OCI-LY7 (cell line): Measurements from ENCODE around the gene POGLUT3. TPM values are rescaled to one million over a fixed set of nuclear protein-coding genes. Genes with fewer than 3 reads are reported as not detected.

Experiments used
- BruUV-seq: library from RNA; stranded (reverse); fragments of 400-500 nt; replicated peaks from 2 replicates; lab custom pipeline; 2021; lab: Mats Ljungman, UMichigan
- CTCF ChIA-PET: fragments of 300-600 bp; sonication (Branson Sonifier 250); formaldehyde crosslinking; loops from one replicate; lab custom pipeline; 2022; ENCODE audit warnings: antibody characterized with exemption; ENCODE audit not compliant: unreplicated experiment; lab: Charles Lee
- POLR2A ChIA-PET: fragments of 300-600 bp; sonication (Branson Sonifier 250); formaldehyde crosslinking; loops from one replicate; lab custom pipeline; 2022; ENCODE audit warnings: antibody characterized with exemption; lab: Charles Lee
- DNase-seq: peaks from one replicate; pipeline ENCODE4 v3.0.0-alpha.2; 2015; ENCODE audit warnings: low spot score
- H2AFZ ChIP-seq: fragments of 200-600 bp; sonication (generic), shearing (Covaris generic); 2 replicates; pipeline ENCODE4 v1.6.1; 2014; ENCODE audit warnings: mild to moderate bottlenecking, antibody characterized with exemption, low read length, moderate library complexity
- H3K27ac ChIP-seq: fragments of 200-600 bp; sonication (generic); 2 replicates; pipeline ENCODE4 v1.5.1; 2014; ENCODE audit warnings: mixed run types, low read depth, mild to moderate bottlenecking, moderate library complexity, low read length, inconsistent platforms; ENCODE audit not compliant: poor library complexity, severe bottlenecking
- H3K36me3 ChIP-seq: fragments of 200-600 bp; sonication (generic); 2 replicates; pipeline ENCODE4 v1.6.1; 2014; ENCODE audit warnings: mild to moderate bottlenecking, antibody characterized with exemption, low read length, moderate library complexity, mixed read lengths; ENCODE audit not compliant: insufficient read depth
- H3K4me1 ChIP-seq: fragments of 200-600 bp; sonication (generic); 2 replicates; pipeline ENCODE4 v1.5.1; 2014; ENCODE audit warnings: mild to moderate bottlenecking, low read length; ENCODE audit not compliant: insufficient read depth, poor library complexity, severe bottlenecking
- H3K4me2 ChIP-seq: fragments of 200-600 bp; sonication (generic); 2 replicates; pipeline ENCODE4 v1.6.1; 2014; ENCODE audit warnings: mild to moderate bottlenecking, low read length
- H3K4me3 ChIP-seq: fragments of 200-600 bp; sonication (generic); 2 replicates; pipeline ENCODE4 v1.5.1; 2014; ENCODE audit warnings: mild to moderate bottlenecking, low read depth, low read length; ENCODE audit not compliant: poor library complexity, severe bottlenecking
- H3K79me2 ChIP-seq: fragments of 200-600 bp; sonication (generic); 2 replicates; pipeline ENCODE4 v1.6.1; 2016; ENCODE audit warnings: low read depth, mild to moderate bottlenecking, low read length, moderate library complexity, mixed read lengths; ENCODE audit not compliant: insufficient read depth
- H3K9me2 ChIP-seq: fragments of 200-600 bp; sonication (generic); 2 replicates; pipeline ENCODE4 v1.6.1; 2016; ENCODE audit warnings: mild to moderate bottlenecking, low read length, mixed read lengths; ENCODE audit not compliant: insufficient read depth
- H3K9me3 ChIP-seq: fragments of 200-600 bp; sonication (generic); 2 replicates; pipeline ENCODE4 v1.6.1; 2014; ENCODE audit warnings: mild to moderate bottlenecking, mixed run types, low read length, mixed read lengths
- H4K20me1 ChIP-seq: fragments of 200-600 bp; sonication (generic); 2 replicates; pipeline ENCODE4 v1.6.1; 2014; ENCODE audit warnings: mild to moderate bottlenecking, antibody characterized with exemption, low read length, moderate library complexity, mixed read lengths; ENCODE audit not compliant: insufficient read depth
- CTCF ChIP-seq: fragments of 200-600 bp; sonication (generic); conservative IDR thresholded peaks from 2 replicates; pipeline ENCODE4 v1.5.1; 2014; ENCODE audit warnings: mild to moderate bottlenecking, antibody characterized with exemption, low read length, moderate library complexity, mixed read lengths
- EZH2phosphoT487 ChIP-seq: fragments of 200-600 bp; sonication (generic); IDR thresholded peaks from 2 replicates; pipeline ENCODE4 v1.6.1; 2018; ENCODE audit warnings: low read depth, borderline replicate concordance, mild to moderate bottlenecking, mixed run types, antibody characterized with exemption, low read length, moderate library complexity, mixed read lengths
- intact Hi-C: fragments of 100-400 bp; cut with micrococcal nuclease; formaldehyde crosslinking; loops from one replicate; pipeline ENCODE4 v1.10.0; 2022; ENCODE audit not compliant: unreplicated experiment
- total RNA-seq, 2 experiments: library from RNA; depleted of rRNA in 1 of 2; stranded (reverse); fragments of >200 nt in 1 of 2; shearing (Covaris generic) in 1 of 2; gene quantifications; 2 replicates each; pipeline ENCODE4 v1.2.3, GENCODE V29; 2014 to 2022

POGLUT3 gene
- total RNA-seq, 2 experiments from 2014 or later: not detected

- H3K4me3 ChIP-seq: no peak overlapping the region
- ChIA-PET POLR2A (interaction anchor here (0.7 to 1.2 kb wide), 2 partner anchors 118 to 125 kb away, joined by 3 to 9 read pairs; no protein-coding TSS in a partner anchor), CTCF (interaction anchor here (0.5 kb wide), 1 partner anchor 22 kb away, joined by 3 read pairs; no protein-coding TSS in a partner anchor)
- H3K36me3 ChIP-seq: no peaks in the 10 kb centered on the region
- H3K4me1 ChIP-seq: no peaks in the 10 kb centered on the region
- no peaks in the 10 kb centered on the region for H4K20me1 ChIP-seq
- intact Hi-C loops: no loop called here
- no peaks in the 10 kb centered on the region for H3K9me2 ChIP-seq
- no peak overlapping the region for H3K27ac ChIP-seq
- no peak for DNase-seq
- BruUV-seq: no TSS peak
- H3K9me3 ChIP-seq: no peaks in the 10 kb centered on the region
- TF ChIP-seq EZH2phosphoT487 (no peak), CTCF (no peak)
- H2AFZ ChIP-seq: no peak overlapping the region
- H3K4me2 ChIP-seq: no peak overlapping the region
- no peaks in the 10 kb centered on the region for H3K79me2 ChIP-seq
Measured at GRCh38 chr11:108525161-108525560, 27.0 kb upstream of the POGLUT3 start.

GRCh38 chr11:108524422-108524821 is 26.2 kb upstream of the POGLUT3 start:
- Histone ChIP-seq H3K4me2 (no peak overlapping the region), H3K36me3 (no peaks in the 10 kb centered on the region), H3K79me2 (no peaks in the 10 kb centered on the region), H3K27ac (no peak overlapping the region), H2AFZ (no peak overlapping the region), H4K20me1 (no peaks in the 10 kb centered on the region), H3K4me3 (no peak overlapping the region), H3K9me2 (no peaks in the 10 kb centered on the region), H3K4me1 (no peaks in the 10 kb centered on the region), H3K9me3 (no peaks in the 10 kb centered on the region)
- intact Hi-C loops: no loop called here
- no peak for DNase-seq
- CTCF ChIA-PET: no interaction called here
- POLR2A ChIA-PET: no interaction called here
- BruUV-seq: no TSS peak
- no peak for TF ChIP-seq CTCF
- TF ChIP-seq EZH2phosphoT487: no peak

- Histone ChIP-seq H3K4me2 (no peak overlapping the region), H3K79me2 (no peaks in the 10 kb centered on the region), H3K9me3 (no peaks in the 10 kb centered on the region), H3K9me2 (no peaks in the 10 kb centered on the region), H3K4me3 (no peak overlapping the region), H2AFZ (no peak overlapping the region), H3K27ac (no peak overlapping the region), H4K20me1 (no peaks in the 10 kb centered on the region), H3K36me3 (no peaks in the 10 kb centered on the region), H3K4me1 (no peaks in the 10 kb centered on the region)
- ChIA-PET POLR2A (no interaction called here), CTCF (no interaction called here)
- TF ChIP-seq CTCF (no peak), EZH2phosphoT487 (no peak)
- BruUV-seq: no TSS peak
- no peak for DNase-seq
- intact Hi-C loops: no loop called here
Measured at GRCh38 chr11:108522318-108522717, 24.1 kb upstream of the POGLUT3 start.
